GM19351 (cell line): ENCODE measurements around the gene DZIP1.
"Not testable (repeated sequence)": the region's sequence is repeated elsewhere in the genome, so short reads cannot be mapped to it uniquely, and the experiment has no call there.

ENCODE experiments used
- ATAC-seq: cut with Tn5 transposase; IDR thresholded peaks from one replicate; pipeline ENCODE4 v1.9.1; 2021; ENCODE audit warnings: mild to moderate bottlenecking, moderate library complexity; ENCODE audit not compliant: unreplicated experiment

The DZIP1 gene

GRCh38 chr13:95604556-95604915, 40.0 kb downstream of the DZIP1 start:
- no peak for ATAC-seq

- no peak for ATAC-seq
These were observed 40.5 kb downstream of the DZIP1 start for GRCh38 chr13:95603887-95604555.

- ATAC-seq: no peak
These were observed 42.6 kb downstream of the DZIP1 start for GRCh38 chr13:95601906-95602305.

- ATAC-seq: no peak
These were observed 43.3 kb downstream of the DZIP1 start for GRCh38 chr13:95601216-95601615.

- ATAC-seq: no peak
These were observed 47.8 kb downstream of the DZIP1 start for GRCh38 chr13:95596701-95597100.

GRCh38 chr13:95593462-95593861, 51.0 kb downstream of the DZIP1 start:
- no peak for ATAC-seq

- ATAC-seq: no peak
These were observed 55.8 kb downstream of the DZIP1 start for GRCh38 chr13:95588721-95589120.

GRCh38 chr13:95588134-95588533, 56.4 kb downstream of the DZIP1 start:
- ATAC-seq: no peak

GRCh38 chr13:95585867-95586266, 58.6 kb downstream of the DZIP1 start:
- no peak for ATAC-seq

- peak; percentile 96 for ATAC-seq
These were observed 65.2 kb downstream of the DZIP1 start for GRCh38 chr13:95579303-95579702.

- no peak for ATAC-seq
These were observed 71.3 kb downstream of the DZIP1 start for GRCh38 chr13:95573221-95573620.

- no peak for ATAC-seq
These were observed 72.6 kb downstream of the DZIP1 start for GRCh38 chr13:95571941-95572340.

- ATAC-seq: no peak
These were observed 74.5 kb downstream of the DZIP1 start for GRCh38 chr13:95570016-95570415.

- ATAC-seq: no peak
These were observed 76.4 kb downstream of the DZIP1 start for GRCh38 chr13:95568131-95568530.

GRCh38 chr13:95565758-95566157, 78.7 kb downstream of the DZIP1 start:
- not testable (repeated sequence) for ATAC-seq

- no peak for ATAC-seq
These were observed 79.7 kb downstream of the DZIP1 start for GRCh38 chr13:95564733-95565291.

- no peak for ATAC-seq
These were observed 80.4 kb downstream of the DZIP1 start for GRCh38 chr13:95564091-95564490.

GRCh38 chr13:95560387-95560786, 84.1 kb downstream of the DZIP1 start:
- ATAC-seq: no peak

- ATAC-seq: no peak
These were observed 85.4 kb downstream of the DZIP1 start for GRCh38 chr13:95559100-95559499.

- no peak for ATAC-seq
These were observed 87.5 kb downstream of the DZIP1 start for GRCh38 chr13:95557013-95557412.

GRCh38 chr13:95553581-95554385, 90.7 kb downstream of the DZIP1 start:
- ATAC-seq: no peak
